ENCODE measurements around the gene PPP1R12A.

Gene PPP1R12A

DNA sequence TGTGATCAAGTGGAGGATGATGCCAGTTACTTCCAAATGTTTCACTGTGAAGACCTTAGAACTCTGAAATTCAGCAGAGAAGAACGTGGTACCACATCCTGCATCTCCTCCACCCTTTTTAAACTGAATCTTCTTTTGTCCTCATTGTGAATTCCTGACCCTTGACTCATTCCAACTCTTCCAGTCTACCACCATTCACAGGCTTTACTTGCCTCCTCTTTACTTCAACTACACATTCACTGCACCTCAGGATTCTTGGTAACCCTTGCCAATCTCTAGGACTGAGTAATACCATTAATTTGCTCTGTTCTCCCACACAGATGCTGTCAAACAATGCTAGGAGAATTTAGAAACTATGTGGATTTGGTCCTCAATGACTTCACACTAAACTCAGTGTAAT is 37.3 kb downstream of the PPP1R12A start:
- no peak for TF ChIP-seq CTCF (IDR thresholded peaks at IDR 0.05; ENCODE audit: low read depth, low read length, missing control alignments)
- peak; percentile 76 for DNase-seq (ENCODE audit: extremely low read depth, low read depth)
- H3K4me3 ChIP-seq (replicated peaks; ENCODE audit: low read depth, low read length), result no peak overlapping the region

DNA sequence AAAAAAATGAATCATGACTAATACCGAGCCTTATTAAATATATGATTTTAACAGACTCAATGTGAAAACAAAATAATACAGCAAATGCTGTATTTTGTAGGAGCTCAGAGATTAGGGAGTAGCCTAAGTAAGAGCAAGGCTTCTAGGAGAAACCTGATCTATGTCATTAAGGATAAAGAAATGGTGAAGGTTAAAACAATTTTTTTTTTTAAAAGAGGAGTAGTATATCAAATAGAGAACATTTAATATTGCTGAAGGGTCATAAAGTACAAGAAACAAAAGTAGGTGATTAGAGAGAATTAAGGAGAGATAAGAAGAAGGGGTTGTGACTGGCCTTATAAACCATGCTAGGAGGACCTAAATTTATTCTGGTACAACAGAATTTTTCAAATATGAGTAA is 39.1 kb downstream of the PPP1R12A start:
- H3K4me3 ChIP-seq (replicated peaks; ENCODE audit: low read depth, low read length), result no peak overlapping the region
- DNase-seq (ENCODE audit: extremely low read depth, low read depth), result no peak
- no peak for TF ChIP-seq CTCF (IDR thresholded peaks at IDR 0.05; ENCODE audit: low read depth, low read length, missing control alignments)

DNA sequence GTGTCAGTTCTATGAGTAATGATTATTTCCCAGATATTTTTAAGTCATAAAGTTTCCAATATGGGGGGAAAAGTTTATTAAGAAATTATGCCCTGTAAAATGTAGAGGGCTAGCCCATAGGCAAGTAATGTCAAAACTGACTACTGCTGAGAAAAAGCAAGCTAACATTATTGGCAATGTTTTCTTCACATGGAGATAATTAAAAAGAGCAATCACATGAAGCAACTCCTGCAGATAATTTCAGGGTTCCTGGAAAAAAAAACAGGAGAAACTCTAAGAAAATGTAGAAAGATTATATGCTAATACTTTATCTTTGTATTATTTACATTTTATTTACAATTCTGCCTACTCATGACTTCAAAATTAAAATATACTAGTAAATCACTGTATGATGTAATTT is 39.8 kb downstream of the PPP1R12A start:
- no peak overlapping the region for H3K4me3 ChIP-seq (replicated peaks; ENCODE audit: low read depth, low read length)
- DNase-seq (ENCODE audit: extremely low read depth, low read depth), result no peak
- TF ChIP-seq CTCF (IDR thresholded peaks at IDR 0.05; ENCODE audit: low read depth, low read length, missing control alignments), result no peak

- H3K4me3 ChIP-seq (replicated peaks; ENCODE audit: low read depth, low read length), result no peak overlapping the region
- TF ChIP-seq CTCF (IDR thresholded peaks at IDR 0.05; ENCODE audit: low read depth, low read length, missing control alignments), result no peak
- no peak for DNase-seq (ENCODE audit: extremely low read depth, low read depth)
Observed at GRCh38 chr12:79891506-79892162, 43.3 kb downstream of the PPP1R12A start.

DNA sequence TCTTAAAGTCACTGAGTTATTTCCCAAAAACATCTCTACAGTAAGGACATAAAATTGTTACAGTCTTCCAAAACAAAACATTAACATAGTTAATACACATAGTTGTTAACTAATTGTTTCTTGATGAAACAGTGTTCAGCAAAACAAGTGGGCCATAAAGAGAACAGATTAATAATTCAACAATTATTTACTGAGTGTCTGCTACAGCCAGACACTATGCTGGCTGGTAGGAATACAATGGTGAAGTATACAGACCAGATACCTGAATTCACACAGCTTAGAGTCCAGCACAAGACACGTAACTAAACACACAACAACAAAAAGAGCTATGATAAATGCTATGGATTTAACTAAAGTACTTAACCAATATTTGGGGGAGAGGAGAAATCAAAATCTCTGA is 47.0 kb downstream of the PPP1R12A start:
- H3K4me3 ChIP-seq (replicated peaks; ENCODE audit: low read depth, low read length), result no peak overlapping the region
- TF ChIP-seq CTCF (IDR thresholded peaks at IDR 0.05; ENCODE audit: low read depth, low read length, missing control alignments), result no peak
- DNase-seq (ENCODE audit: extremely low read depth, low read depth), result no peak

- TF ChIP-seq CTCF (IDR thresholded peaks at IDR 0.05; ENCODE audit: low read depth, low read length, missing control alignments), result peak; percentile 52
- peak; percentile 46 for DNase-seq (ENCODE audit: extremely low read depth, low read depth)
- H3K4me3 ChIP-seq (replicated peaks; ENCODE audit: low read depth, low read length), result no peak overlapping the region
Observed at GRCh38 chr12:79886917-79887519, 47.9 kb downstream of the PPP1R12A start.
